WTC11 (cell line): ENCODE measurements around the gene CLEC16A. TPM values are rescaled to one million over a fixed set of nuclear protein-coding genes. Genes with fewer than 3 reads are reported as not detected.

Experiments
- ATAC-seq: fragments of 200-7000 bp; cut with Tn5 transposase; 2 replicates; pipeline ENCODE4 v1.10.0; 2021; ENCODE audit warnings: mild to moderate bottlenecking, moderate library complexity
- CTCF ChIA-PET: fragments of 300-600 bp; sonication (Branson Sonifier 250); formaldehyde crosslinking; loops from one replicate; lab custom pipeline; 2021; ENCODE audit warnings: antibody characterized with exemption; lab: Charles Lee
- POLR2A ChIA-PET: fragments of 350-600 bp; sonication (Branson Sonifier 250); formaldehyde crosslinking; loops from one replicate; lab custom pipeline; 2021; ENCODE audit warnings: antibody characterized with exemption; lab: Charles Lee
- DNase-seq: peaks from one replicate; pipeline ENCODE4 v3.0.0; 2021; ENCODE audit warnings: low spot score
- H3K27ac Mint-ChIP-seq: 2 replicates; pipeline ENCODE4 v1.8.0; 2021; ENCODE audit warnings: mixed read lengths
- H3K27me3 Mint-ChIP-seq: 2 replicates; pipeline ENCODE4 v1.8.0; 2021; ENCODE audit warnings: low read depth, mild to moderate bottlenecking, moderate library complexity, mixed read lengths
- H3K36me3 Mint-ChIP-seq: 2 replicates; pipeline ENCODE4 v1.8.0; 2021; ENCODE audit warnings: mixed read lengths
- H3K4me1 Mint-ChIP-seq: 2 replicates; pipeline ENCODE4 v1.8.0; 2022; ENCODE audit warnings: mixed read lengths
- H3K4me3 Mint-ChIP-seq: 2 replicates; pipeline ENCODE4 v1.8.0; 2021; ENCODE audit warnings: mild to moderate bottlenecking, moderate library complexity, mixed read lengths
- H3K9me3 Mint-ChIP-seq: 2 replicates; pipeline ENCODE4 v1.8.0; 2021; ENCODE audit warnings: mixed read lengths
- AFF4 ChIP-seq: sonication (generic); formaldehyde crosslinking; IDR thresholded peaks from 2 replicates; pipeline ENCODE4 v1.8.1; 2023; ENCODE audit warnings: mild to moderate bottlenecking, missing genetic modification reagents, borderline replicate concordance
- ATF1 ChIP-seq: sonication (generic); formaldehyde crosslinking; IDR thresholded peaks from 2 replicates; pipeline ENCODE4 v1.8.1; 2023; ENCODE audit warnings: mild to moderate bottlenecking, moderate library complexity, missing genetic modification reagents
- CREB1 ChIP-seq: sonication (generic); formaldehyde crosslinking; IDR thresholded peaks from 2 replicates; pipeline ENCODE4 v1.8.0; 2023; ENCODE audit warnings: mild to moderate bottlenecking, missing genetic modification reagents
- EMX1 ChIP-seq: fragments of 250-450 bp; sonication (Bioruptor Pico); IDR thresholded peaks from 2 replicates; pipeline ENCODE4 v1.8.0; 2021; ENCODE audit warnings: mild to moderate bottlenecking
- ERG ChIP-seq: fragments of 250-450 bp; sonication (Bioruptor Pico); IDR thresholded peaks from 2 replicates; pipeline ENCODE4 v1.8.0; 2021; ENCODE audit warnings: mild to moderate bottlenecking
- FOXP4 ChIP-seq: sonication (generic); formaldehyde crosslinking; IDR thresholded peaks from 2 replicates; pipeline ENCODE4 v1.8.0; 2022; ENCODE audit warnings: mild to moderate bottlenecking, missing genetic modification reagents
- GRHL2 ChIP-seq: fragments of 250-450 bp; sonication (Bioruptor Pico); IDR thresholded peaks from 2 replicates; pipeline ENCODE4 v1.8.0; 2022; ENCODE audit warnings: mild to moderate bottlenecking, moderate library complexity; ENCODE audit not compliant: insufficient replicate concordance, severe bottlenecking
- JUN ChIP-seq: sonication (generic); formaldehyde crosslinking; IDR thresholded peaks from 2 replicates; pipeline ENCODE4 v1.8.0; 2023; ENCODE audit warnings: mild to moderate bottlenecking, missing genetic modification reagents
- NFYB ChIP-seq: sonication (generic); formaldehyde crosslinking; conservative IDR thresholded peaks from 2 replicates; pipeline ENCODE4 v1.8.0; 2022; ENCODE audit warnings: low read depth, missing genetic modification reagents
- PRDM15 ChIP-seq: sonication (generic); formaldehyde crosslinking; IDR thresholded peaks from 2 replicates; pipeline ENCODE4 v1.8.0; 2022; ENCODE audit warnings: missing genetic modification reagents
- PRRX2 ChIP-seq: fragments of 250-450 bp; sonication (Bioruptor Pico); IDR thresholded peaks from 2 replicates; pipeline ENCODE4 v1.8.0; 2021; ENCODE audit warnings: mild to moderate bottlenecking
- ZNF281 ChIP-seq: sonication (generic); formaldehyde crosslinking; IDR thresholded peaks from 2 replicates; pipeline ENCODE4 v1.8.0; 2023; ENCODE audit warnings: mild to moderate bottlenecking, missing genetic modification reagents
- ZNF396 ChIP-seq: fragments of 250-450 bp; sonication (Bioruptor Pico); IDR thresholded peaks from 2 replicates; pipeline ENCODE4 v1.8.0; 2021; ENCODE audit warnings: mild to moderate bottlenecking, moderate library complexity, borderline replicate concordance
- ZNF512 ChIP-seq: sonication (generic); formaldehyde crosslinking; IDR thresholded peaks from 2 replicates; pipeline ENCODE4 v1.8.1; 2022; ENCODE audit warnings: missing genetic modification reagents, borderline replicate concordance
- ZNF532 ChIP-seq: fragments of 250-450 bp; sonication (Bioruptor Pico); IDR thresholded peaks from 2 replicates; pipeline ENCODE4 v1.9.0; 2021; ENCODE audit warnings: mild to moderate bottlenecking, borderline replicate concordance
- total RNA-seq: library from RNA; stranded (reverse); gene quantifications from 3 replicates; pipeline ENCODE4 v1.2.3, GENCODE V29; 2021

CLEC16A gene
- total RNA-seq, 1 experiment from 2014 or later, result 14.4 TPM

GRCh38 chr16:10999300-10999699 lies 54.9 kb downstream of the CLEC16A start (continued):
- no peak for TF ChIP-seq ZNF532

GRCh38 chr16:11001611-11002010 lies 57.2 kb downstream of the CLEC16A start:
- DNase-seq, result no peak
- Mint-ChIP-seq H3K27me3 (no peaks in the 10 kb centered on the region), H3K27ac (no peak overlapping the region), H3K4me1 (no peaks in the 10 kb centered on the region), H3K4me3 (no peak overlapping the region), H3K9me3 (no peaks in the 10 kb centered on the region), H3K36me3 (no peaks in the 10 kb centered on the region)
- CTCF ChIA-PET, result no interaction called here
- POLR2A ChIA-PET, result interaction anchor here (0.6 kb wide), 1 partner anchor 198 kb away, joined by 3 read pairs; no protein-coding TSS in a partner anchor
- ATAC-seq, result no peak
- TF ChIP-seq PRDM15 (CRISPR knock-in tag) (no peak), AFF4 (no peak), NFYB (no peak), ERG (CRISPR knock-in tag) (no peak), ZNF396 (CRISPR knock-in tag) (no peak), GRHL2 (CRISPR knock-in tag) (no peak), PRRX2 (CRISPR knock-in tag) (no peak), CREB1 (CRISPR knock-in tag) (no peak), ATF1 (CRISPR knock-in tag) (no peak), JUN (no peak), ZNF512 (no peak), EMX1 (CRISPR knock-in tag) (no peak), ZNF281 (CRISPR knock-in tag) (no peak), FOXP4 (no peak)
